ENCODE measurements around the gene ZNF598.

DNA sequence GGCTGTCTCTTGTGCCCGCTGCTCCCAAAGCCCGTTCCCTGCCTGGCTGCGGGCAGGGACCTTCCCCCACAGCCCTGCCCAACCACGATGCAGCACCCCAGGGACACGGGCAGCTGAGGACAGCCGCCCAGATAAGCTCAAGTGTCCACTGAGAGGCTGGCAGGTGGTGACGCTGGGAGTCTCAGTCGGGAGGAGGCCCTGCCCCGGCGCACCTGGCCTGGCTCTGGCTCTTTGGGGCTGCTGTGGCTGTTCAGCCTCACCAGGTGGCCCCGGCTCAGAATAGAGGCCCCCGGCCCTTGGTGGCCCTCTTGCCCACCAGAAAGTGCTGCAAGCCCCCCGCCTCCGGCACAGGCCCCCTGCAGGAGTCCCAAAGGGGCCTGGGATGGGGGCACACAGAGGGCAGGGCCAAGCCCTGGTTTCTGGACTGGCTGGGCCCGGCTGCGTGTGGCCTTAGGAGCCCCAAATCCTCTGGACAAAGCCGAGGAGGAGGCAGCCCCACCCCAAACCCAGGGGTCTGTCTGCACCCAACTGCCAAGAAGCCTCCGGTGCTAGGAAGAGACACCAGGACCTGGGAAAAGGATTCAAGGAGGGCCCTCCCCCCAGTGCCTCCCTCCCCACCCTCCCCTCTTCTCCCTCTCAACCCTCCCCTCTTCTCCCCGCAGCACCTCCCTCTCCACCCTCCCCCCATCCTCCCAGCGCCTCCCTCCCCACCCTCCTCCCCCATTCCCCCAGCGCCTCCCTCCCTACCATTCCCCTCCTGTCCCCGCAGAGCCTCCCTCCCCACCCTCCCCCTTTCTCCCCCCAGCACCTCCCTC lies 32.8 kb upstream of the ZNF598 start:
- TF ChIP-seq CTCF (IDR thresholded peaks at IDR 0.05): no peak
- no peak for TF ChIP-seq ZFX (IDR thresholded peaks at IDR 0.05; ENCODE audit: borderline replicate concordance)

All from 22Rv1 (cell line).